PC-3 (cell line): ENCODE measurements around the gene ZNF628.

ENCODE experiments used
- EZH2 ChIP-seq: fragments of 300-600 bp; sonication (generic); IDR thresholded peaks from one replicate; pipeline ENCODE4 v1.6.1; 2017; ENCODE audit warnings: antibody characterized with exemption, mild to moderate bottlenecking, low read length; ENCODE audit not compliant: unreplicated experiment
- EZH2phosphoT487 ChIP-seq: fragments of 300-600 bp; sonication (generic); IDR thresholded peaks from 2 replicates; pipeline ENCODE4 v1.6.1; 2018; ENCODE audit warnings: mild to moderate bottlenecking, antibody characterized with exemption, low read length, borderline replicate concordance
- TF ChIP-seq, protein P1 (sequence below): fragments of 300-600 bp; sonication (generic); conservative IDR thresholded peaks from 2 replicates; pipeline ENCODE4 v1.5.1; 2017; ENCODE audit warnings: antibody characterized with exemption, low read depth, mild to moderate bottlenecking, low read length

DNA sequence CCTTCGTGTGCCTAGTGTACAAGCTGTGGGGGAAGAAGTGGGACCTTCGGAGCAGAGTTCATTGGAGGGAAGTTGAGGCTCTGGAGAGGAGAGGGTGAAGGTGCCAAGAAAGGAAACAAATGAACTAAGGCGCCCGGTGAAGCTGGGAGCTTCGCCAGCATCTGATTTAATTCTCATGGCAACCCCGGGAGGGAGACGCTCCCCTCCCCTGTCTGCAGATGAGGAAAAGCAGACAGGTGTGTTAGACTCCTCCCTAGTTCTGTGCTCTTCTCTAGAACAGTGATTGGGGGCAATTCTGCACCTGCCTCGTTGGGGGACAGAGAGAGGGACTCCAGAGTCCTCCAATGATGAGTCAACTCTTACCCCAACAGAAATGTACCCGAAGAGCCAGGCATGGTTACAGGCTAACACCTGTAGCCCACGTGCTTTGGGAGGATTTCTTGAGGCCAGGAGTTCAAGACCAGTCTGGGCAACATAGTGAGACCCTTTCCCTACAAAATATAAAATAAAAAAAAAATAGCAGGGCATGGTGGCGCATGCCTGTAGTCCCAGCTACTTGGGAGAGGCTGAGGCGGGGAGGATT lies 16.0 kb downstream of the ZNF628 start:
- TF ChIP-seq, protein P1, sequence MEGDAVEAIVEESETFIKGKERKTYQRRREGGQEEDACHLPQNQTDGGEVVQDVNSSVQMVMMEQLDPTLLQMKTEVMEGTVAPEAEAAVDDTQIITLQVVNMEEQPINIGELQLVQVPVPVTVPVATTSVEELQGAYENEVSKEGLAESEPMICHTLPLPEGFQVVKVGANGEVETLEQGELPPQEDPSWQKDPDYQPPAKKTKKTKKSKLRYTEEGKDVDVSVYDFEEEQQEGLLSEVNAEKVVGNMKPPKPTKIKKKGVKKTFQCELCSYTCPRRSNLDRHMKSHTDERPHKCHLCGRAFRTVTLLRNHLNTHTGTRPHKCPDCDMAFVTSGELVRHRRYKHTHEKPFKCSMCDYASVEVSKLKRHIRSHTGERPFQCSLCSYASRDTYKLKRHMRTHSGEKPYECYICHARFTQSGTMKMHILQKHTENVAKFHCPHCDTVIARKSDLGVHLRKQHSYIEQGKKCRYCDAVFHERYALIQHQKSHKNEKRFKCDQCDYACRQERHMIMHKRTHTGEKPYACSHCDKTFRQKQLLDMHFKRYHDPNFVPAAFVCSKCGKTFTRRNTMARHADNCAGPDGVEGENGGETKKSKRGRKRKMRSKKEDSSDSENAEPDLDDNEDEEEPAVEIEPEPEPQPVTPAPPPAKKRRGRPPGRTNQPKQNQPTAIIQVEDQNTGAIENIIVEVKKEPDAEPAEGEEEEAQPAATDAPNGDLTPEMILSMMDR = no peak
- TF ChIP-seq EZH2 = no peak
- TF ChIP-seq EZH2phosphoT487 = no peak
